PC-9 (cell line): Measurements from ENCODE around the gene HAGH.

ENCODE experiments used
- CTCF ChIP-seq: fragments of 200-600 bp; sonication (generic); conservative IDR thresholded peaks from 2 replicates; pipeline ENCODE4 v1.6.1; 2017; ENCODE audit warnings: mixed run types, antibody characterized with exemption, mild to moderate bottlenecking, moderate library complexity
- EZH2 ChIP-seq: fragments of 200-600 bp; sonication (generic); IDR thresholded peaks from 2 replicates; pipeline ENCODE4 v1.8.0; 2017; ENCODE audit warnings: antibody characterized with exemption, low read depth

GRCh38 chr16:1771864-1772361 is 54.7 kb downstream of the HAGH start:
- TF ChIP-seq CTCF (no peak), EZH2 (no peak)
